Measurements from ENCODE around the gene RASAL1.

RASAL1 gene

DNA sequence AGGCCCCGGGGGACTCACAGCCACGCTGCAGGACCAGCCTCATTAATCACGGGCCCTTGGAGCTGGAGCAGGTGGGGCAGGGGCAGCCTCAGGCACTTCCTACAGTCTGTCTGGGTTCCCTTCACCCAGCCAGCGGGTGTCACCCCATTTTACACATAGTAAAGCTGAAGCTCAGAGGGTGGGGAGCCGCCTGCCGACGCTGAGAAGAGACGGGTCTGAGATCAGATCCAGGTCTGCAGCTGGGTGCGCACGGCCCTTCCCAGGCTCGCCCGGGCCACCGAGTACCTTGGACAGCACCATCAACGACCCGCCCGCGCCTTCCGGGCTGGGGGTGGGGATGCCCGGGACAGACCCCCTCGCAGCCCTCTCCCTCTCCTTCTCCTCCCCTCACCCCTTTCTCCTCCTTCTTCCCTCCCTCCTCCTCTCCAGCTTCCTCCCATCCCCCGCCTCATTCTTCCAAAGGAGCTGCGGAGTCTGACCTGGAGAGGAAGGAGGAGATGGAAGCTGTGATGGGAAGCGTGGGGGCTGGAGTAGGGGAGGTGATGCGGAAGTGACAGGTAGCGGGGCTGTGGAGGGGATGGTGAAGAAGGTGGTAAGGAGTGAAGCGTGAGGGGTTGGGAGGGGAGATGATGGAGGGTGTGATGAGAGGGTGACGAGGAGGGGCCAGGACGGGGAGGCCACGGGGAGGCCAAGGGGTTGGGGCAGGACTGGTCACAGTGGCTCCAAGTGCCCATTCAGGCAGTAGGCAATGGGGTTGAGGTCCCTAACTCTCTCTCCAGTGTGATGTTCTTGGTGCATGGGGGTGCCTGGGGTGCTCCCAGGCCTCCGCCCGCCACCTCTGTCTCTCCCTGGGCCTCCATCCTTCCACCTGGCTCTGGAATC, 70.2 kb downstream of the RASAL1 start:
- Histone ChIP-seq H3K4me3 (ENCODE audit: low read length) (no peak overlapping the region), H3K36me3 (ENCODE audit: control insufficient read depth, insufficient read depth, low read length) (no peaks in the 10 kb centered on the region), H3K4me1 (ENCODE audit: control insufficient read depth, insufficient read depth, low read length) (no peaks in the 10 kb centered on the region), H3K9ac (ENCODE audit: low read length) (no peak overlapping the region), H3K27ac (ENCODE audit: low read depth, low read length) (no peak overlapping the region), H3K27me3 (ENCODE audit: control insufficient read depth, insufficient read depth, low read length) (no peaks in the 10 kb centered on the region)

DNA sequence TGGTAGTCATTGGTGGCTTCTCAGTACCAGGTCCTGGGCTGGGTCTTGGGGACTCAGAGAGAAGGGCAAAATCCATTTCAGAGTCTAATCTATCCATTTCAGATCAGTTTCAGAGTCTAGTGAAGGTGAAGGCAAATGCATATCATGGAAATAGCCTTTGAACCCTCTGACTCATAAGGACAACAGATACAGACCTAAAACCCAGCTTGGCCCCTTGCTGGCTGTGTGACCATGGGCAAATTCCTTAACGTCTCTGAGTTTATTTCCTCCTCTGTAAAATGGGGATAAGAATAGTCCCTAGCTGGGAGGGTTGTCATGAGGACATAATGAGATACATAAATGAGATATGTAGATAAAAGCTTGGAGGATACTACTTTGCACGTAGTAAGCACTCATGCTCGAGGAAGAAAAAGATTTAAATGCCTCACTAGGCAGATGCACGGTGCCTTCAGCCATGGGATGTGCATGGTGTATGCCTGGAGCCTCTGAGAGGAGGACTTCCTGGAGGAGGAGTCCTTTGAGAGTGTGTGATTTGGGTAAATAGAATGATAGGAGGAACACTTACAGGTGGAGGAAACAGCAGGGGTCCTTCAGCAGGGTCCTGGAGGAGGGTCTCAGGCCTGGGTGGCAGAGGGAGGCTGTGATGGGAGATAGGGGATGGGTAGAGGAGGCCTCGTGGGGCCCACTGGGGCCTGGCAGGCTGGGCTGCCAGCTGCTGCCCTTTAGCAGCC, 71.0 kb downstream of the RASAL1 start:
- no peaks in the 10 kb centered on the region for H3K4me1 ChIP-seq (ENCODE audit: control insufficient read depth, insufficient read depth, low read length)
- H3K27ac ChIP-seq (ENCODE audit: low read depth, low read length), result no peak overlapping the region
- no peak overlapping the region for H3K9ac ChIP-seq (ENCODE audit: low read length)
- H3K4me3 ChIP-seq (ENCODE audit: low read length), result no peak overlapping the region
- H3K36me3 ChIP-seq (ENCODE audit: control insufficient read depth, insufficient read depth, low read length), result no peaks in the 10 kb centered on the region
- no peaks in the 10 kb centered on the region for H3K27me3 ChIP-seq (ENCODE audit: control insufficient read depth, insufficient read depth, low read length)

DNA sequence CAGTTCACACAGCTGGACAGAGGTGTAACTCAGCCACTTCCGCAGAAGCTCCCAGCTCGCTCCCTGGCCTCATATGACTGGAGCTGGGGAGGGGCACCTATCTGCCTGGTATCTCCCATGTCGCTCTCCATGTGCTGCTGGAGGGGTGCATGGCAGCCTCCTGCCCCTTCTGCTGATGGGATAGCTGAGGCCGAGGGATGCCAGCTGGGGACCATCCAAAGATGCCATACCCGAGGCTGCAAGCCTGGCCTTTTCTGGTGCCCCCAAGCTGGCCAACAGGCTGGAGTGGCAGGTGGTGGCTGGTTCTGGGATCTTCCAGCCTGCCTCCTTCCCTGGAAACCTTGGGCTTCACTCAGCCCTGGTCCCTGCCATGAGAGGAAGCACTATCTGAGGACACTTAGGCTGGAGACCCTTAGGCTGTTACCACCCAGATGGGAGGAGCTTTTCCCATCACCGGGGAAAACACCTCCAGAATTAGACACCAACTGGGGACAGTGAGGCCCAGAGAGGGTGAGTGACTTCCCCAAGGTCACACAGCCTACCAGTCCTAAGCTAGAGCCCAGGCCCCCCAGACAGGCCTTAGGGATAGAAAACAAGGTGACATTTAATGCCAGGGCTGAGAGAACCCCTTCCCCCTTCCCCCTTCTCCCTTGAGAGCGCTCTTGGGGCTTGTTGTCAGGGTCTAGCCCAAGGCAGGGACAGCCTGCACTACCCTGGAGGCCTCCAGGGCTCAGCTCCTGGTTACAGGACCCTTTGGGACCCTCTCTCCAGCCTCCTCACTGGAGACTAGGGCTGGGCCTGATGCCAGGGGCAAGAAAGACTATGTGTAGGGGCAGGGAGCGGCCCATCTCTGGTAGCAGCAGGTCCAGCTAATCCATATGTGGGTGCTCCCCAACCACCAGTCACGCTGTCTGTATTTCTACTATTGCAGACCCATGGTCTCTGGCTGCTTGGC, 71.9 kb downstream of the RASAL1 start:
- H3K27ac ChIP-seq (ENCODE audit: low read depth, low read length), result no peak overlapping the region
- H3K27me3 ChIP-seq (ENCODE audit: control insufficient read depth, insufficient read depth, low read length), result no peaks in the 10 kb centered on the region
- H3K9ac ChIP-seq (ENCODE audit: low read length), result no peak overlapping the region
- no peak overlapping the region for H3K4me3 ChIP-seq (ENCODE audit: low read length)
- H3K36me3 ChIP-seq (ENCODE audit: control insufficient read depth, insufficient read depth, low read length), result no peaks in the 10 kb centered on the region
- H3K4me1 ChIP-seq (ENCODE audit: control insufficient read depth, insufficient read depth, low read length), result no peaks in the 10 kb centered on the region

DNA sequence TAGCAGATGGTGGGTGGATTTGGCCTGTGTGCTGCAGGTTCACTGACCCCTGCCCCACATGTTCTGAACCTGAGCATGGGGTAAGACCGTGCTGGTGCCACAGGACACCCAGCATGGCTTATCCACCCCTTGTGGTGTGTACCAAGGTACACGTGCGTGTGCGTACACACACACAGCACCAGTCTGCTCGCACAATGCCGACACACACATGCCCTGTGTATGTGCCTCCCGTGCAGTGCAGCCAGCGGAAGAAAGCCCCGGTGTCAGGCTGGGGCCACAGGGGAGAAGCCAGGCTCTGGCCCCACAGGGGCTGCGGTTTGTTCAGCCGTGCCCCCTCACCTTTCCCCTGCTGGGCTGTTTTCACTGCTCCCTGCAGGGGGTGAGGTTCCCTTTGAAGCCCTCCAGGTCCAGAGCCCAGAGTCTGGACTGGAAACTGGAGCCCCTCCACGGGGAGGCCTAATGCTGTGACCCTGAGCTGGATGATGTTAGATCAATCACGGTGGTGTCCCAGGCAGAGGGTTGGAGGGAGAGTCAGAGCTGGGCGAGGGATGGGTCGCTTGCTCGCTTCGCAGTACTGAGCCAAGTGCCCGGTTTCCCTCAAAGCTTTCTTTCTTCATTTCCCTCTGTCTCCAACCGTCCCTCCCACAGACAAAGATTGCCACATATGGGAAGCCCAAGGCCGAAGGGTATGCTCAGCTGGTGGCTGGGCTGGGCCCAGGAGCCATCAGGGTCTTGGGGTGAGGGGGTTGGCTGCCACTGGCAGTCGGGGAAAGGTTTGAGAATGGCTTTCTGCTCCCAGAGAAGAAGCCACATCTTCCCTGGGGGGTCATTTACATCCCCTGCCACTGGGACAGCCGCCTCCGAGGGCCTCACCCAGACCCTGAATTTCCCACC, 72.8 kb downstream of the RASAL1 start:
- Histone ChIP-seq H3K36me3 (ENCODE audit: control insufficient read depth, insufficient read depth, low read length) (no peaks in the 10 kb centered on the region), H3K9ac (ENCODE audit: low read length) (no peak overlapping the region), H3K27ac (ENCODE audit: low read depth, low read length) (no peak overlapping the region), H3K4me1 (ENCODE audit: control insufficient read depth, insufficient read depth, low read length) (no peaks in the 10 kb centered on the region), H3K27me3 (ENCODE audit: control insufficient read depth, insufficient read depth, low read length) (peaks cover 5% of the 10 kb centered on the region), H3K4me3 (ENCODE audit: low read length) (no peak overlapping the region)

DNA sequence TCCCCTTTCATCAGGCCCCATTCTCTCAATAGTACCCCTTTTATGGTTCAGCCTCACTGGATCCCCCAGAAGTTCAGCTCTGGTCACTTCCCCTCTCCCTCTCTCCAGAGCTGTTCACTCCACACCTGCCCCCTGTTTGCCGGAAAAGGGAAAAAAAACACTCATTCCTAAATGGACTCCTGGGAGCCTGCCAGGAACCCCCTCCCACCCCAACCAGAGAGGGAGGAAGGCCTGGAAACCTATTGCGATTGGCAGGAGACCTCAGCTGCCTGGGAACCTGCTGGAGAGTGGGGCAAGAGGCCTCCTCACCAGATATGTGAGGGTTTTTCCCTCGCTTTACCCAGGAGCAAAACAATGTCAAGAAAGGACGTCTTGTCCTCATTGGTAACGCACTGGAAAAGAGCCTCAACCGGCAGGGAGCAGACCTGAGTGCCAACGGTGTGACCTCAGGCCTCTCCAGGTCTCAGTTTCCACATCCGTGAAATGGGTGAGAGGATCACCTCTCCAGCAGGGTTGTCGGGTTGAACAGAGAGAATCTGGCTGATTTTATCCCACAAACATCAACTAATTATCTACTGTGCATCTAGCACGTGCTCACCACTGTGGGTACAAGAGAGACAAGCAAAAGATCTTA, 74.4 kb downstream of the RASAL1 start:
- peaks cover 8% of the 10 kb centered on the region for H3K27me3 ChIP-seq (ENCODE audit: control insufficient read depth, insufficient read depth, low read length)
- no peaks in the 10 kb centered on the region for H3K4me1 ChIP-seq (ENCODE audit: control insufficient read depth, insufficient read depth, low read length)
- H3K4me3 ChIP-seq (ENCODE audit: low read length), result no peak overlapping the region
- no peak overlapping the region for H3K9ac ChIP-seq (ENCODE audit: low read length)
- no peak overlapping the region for H3K27ac ChIP-seq (ENCODE audit: low read depth, low read length)
- H3K36me3 ChIP-seq (ENCODE audit: control insufficient read depth, insufficient read depth, low read length), result no peaks in the 10 kb centered on the region

DNA sequence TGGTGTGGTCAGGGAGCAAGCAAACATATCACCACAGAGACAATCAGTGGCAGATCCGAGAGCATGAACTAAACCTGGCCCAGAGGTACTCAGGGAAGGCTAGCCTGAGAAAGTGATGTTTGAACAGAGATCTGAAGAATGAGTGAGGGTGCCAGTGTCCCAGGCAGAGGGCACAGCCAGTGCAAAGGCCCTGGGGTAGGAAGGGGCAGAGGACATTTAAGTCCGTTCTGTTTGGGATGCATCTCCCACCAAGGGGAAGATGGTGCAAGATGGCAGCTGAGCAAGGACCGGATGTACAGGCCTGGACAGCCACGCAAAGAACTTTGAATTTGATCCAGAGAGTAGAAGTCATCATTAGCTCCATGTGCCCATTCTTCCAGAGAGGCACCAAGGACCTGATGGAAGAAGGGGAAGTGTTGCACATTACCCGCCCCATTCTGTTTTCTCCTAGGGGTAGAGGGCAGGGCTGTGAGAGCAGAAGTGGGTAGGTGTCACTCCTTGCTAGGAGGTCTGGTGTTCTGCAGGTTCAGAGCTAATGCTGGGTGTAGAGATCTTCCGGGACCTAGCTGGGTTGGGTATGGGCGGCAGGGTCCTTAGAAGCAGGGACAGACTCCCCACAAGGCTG, 75.1 kb downstream of the RASAL1 start:
- H3K27ac ChIP-seq (ENCODE audit: low read depth, low read length), result no peak overlapping the region
- H3K27me3 ChIP-seq (ENCODE audit: control insufficient read depth, insufficient read depth, low read length), result peaks cover 15% of the 10 kb centered on the region
- no peak overlapping the region for H3K4me3 ChIP-seq (ENCODE audit: low read length)
- no peak overlapping the region for H3K9ac ChIP-seq (ENCODE audit: low read length)
- H3K36me3 ChIP-seq (ENCODE audit: control insufficient read depth, insufficient read depth, low read length), result no peaks in the 10 kb centered on the region
- H3K4me1 ChIP-seq (ENCODE audit: control insufficient read depth, insufficient read depth, low read length), result no peaks in the 10 kb centered on the region

DNA sequence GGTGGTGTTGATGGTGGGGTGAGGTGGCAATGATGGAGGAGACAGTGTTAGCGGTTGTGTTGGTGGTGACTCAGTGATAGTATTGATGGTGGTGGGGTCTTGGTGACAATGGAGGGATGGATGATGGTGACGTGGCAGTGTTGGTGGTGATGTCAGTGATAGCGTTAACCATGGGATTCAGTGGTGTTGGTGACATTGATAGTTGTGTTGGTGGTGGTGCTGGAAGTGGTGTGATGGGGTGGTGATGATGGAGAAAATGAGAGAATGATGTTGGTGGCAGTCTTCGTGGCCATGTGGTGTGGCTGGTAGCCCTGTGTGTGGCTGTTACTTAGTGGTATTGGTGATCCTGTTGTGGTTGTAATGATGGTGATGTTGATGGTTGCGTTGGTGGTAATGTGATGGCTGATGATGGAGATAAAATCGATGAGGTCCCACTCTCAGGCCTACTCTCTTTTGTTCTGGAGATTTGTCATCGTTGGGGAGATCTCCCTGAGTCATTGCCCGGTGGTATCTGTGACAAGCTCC, 76.4 kb downstream of the RASAL1 start:
- H3K9ac ChIP-seq (ENCODE audit: low read length), result no peak overlapping the region
- H3K4me3 ChIP-seq (ENCODE audit: low read length), result no peak overlapping the region
- H3K27ac ChIP-seq (ENCODE audit: low read depth, low read length), result no peak overlapping the region
- peaks cover 20% of the 10 kb centered on the region for H3K27me3 ChIP-seq (ENCODE audit: control insufficient read depth, insufficient read depth, low read length)
- no peaks in the 10 kb centered on the region for H3K4me1 ChIP-seq (ENCODE audit: control insufficient read depth, insufficient read depth, low read length)
- H3K36me3 ChIP-seq (ENCODE audit: control insufficient read depth, insufficient read depth, low read length), result no peaks in the 10 kb centered on the region

DNA sequence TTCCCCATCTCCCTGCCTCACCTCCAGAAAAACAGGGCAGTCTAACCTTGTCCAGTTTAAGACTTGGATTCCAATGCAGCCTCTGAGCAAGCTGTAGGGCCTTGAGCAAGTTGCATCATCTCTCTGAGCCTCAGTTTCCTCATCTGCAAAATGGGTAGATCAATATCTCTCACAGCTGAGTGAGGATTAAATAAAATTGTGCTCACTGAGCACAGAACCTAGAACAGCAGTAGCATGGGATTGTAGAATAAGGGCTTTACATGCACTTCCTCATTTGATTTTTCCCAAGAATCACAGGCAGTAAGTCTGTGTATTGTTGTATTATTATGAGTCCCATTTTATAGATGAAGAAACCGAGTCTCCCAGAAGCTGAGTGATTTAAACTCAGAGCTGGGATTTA, 77.0 kb downstream of the RASAL1 start:
- no peaks in the 10 kb centered on the region for H3K36me3 ChIP-seq (ENCODE audit: control insufficient read depth, insufficient read depth, low read length)
- H3K4me1 ChIP-seq (ENCODE audit: control insufficient read depth, insufficient read depth, low read length), result no peaks in the 10 kb centered on the region
- no peak overlapping the region for H3K27ac ChIP-seq (ENCODE audit: low read depth, low read length)
- peaks cover 20% of the 10 kb centered on the region for H3K27me3 ChIP-seq (ENCODE audit: control insufficient read depth, insufficient read depth, low read length)
- no peak overlapping the region for H3K9ac ChIP-seq (ENCODE audit: low read length)
- H3K4me3 ChIP-seq (ENCODE audit: low read length), result no peak overlapping the region

DNA sequence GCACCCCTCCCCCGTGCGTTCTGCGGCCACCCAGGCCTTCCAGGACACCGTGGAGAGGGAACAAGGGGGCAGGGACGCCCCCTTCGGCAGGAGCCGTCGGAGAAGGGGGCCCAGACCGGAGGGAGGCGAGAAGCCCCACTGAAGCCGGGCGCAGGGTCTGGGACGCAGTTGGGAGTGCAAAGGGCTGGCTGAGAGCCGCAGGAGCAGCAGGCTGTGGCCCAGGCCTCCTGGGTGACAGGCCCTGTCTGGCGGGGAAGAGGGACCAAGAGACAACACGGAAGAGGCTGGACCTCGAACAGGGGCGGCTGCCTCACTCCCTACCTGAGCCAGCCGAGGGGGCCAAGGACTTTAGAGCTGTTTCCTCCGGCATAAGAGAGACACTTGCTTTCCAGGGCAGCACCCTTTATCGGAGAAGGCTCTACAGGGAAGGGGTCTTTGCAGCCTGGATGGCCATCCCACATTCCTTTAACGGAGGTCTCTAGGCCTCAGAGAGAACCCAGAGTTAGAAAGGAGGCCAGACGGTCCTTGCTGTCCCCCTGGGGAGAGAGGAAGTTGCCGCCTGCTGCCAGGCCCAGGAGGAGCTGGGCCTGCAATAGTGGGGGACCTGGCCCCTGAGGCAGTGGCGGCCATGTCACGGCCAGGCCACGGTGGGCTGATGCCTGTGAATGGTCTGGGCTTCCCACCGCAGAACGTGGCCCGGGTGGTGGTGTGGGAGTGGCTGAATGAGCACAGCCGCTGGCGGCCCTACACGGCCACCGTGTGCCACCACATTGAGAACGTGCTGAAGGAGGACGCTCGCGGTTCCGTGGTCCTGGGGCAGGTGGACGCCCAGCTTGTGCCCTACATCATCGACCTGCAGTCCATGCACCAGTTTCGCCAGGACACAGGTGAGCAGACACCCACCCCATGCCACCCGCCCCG, 77.7 kb downstream of the RASAL1 start:
- Histone ChIP-seq H3K9ac (ENCODE audit: low read length) (no peak overlapping the region), H3K27me3 (ENCODE audit: control insufficient read depth, insufficient read depth, low read length) (peaks cover 20% of the 10 kb centered on the region), H3K27ac (ENCODE audit: low read depth, low read length) (no peak overlapping the region), H3K4me1 (ENCODE audit: control insufficient read depth, insufficient read depth, low read length) (no peaks in the 10 kb centered on the region), H3K36me3 (ENCODE audit: control insufficient read depth, insufficient read depth, low read length) (no peaks in the 10 kb centered on the region), H3K4me3 (ENCODE audit: low read length) (peak overlapping the region; percentile 29)

Measured in rectal smooth muscle tissue (tissue), 1 donor.